ENCODE results near the gene OSBPL3.
"Not testable (repeated sequence)": the region's sequence is repeated elsewhere in the genome, so short reads cannot be mapped to it uniquely, and the experiment has no call there.

OSBPL3 gene

GRCh38 chr7:24907311-24907886, 72.6 kb downstream of the OSBPL3 start:
- Histone ChIP-seq H4K20me1 (ENCODE audit: low read depth, low read length) (0 out of 2 replicates have a peak, but pooled peaks cover 3% of the 10 kb centered on the region), H3K79me2 (ENCODE audit: insufficient read depth, low read length) (peaks cover 100% of the 10 kb centered on the region), H3K9me3 (ENCODE audit: insufficient read depth, low read length) (no peaks in the 10 kb centered on the region), H3K9me2 (replicated peaks; ENCODE audit: insufficient read depth, low read length) (no peaks in the 10 kb centered on the region), H3K9ac (ENCODE audit: low read length) (no peak overlapping the region), H3K4me2 (ENCODE audit: low read depth, low read length, poor library complexity, severe bottlenecking) (no peak overlapping the region), H3K27me3 (ENCODE audit: low read length) (no peaks in the 10 kb centered on the region), H3K4me3 (ENCODE audit: insufficient read depth, low read length, poor library complexity, severe bottlenecking) (no peak overlapping the region), H3K36me3 (ENCODE audit: low read length) (no peaks in the 10 kb centered on the region), H3F3A (ENCODE audit: insufficient read depth) (no peaks in the 10 kb centered on the region), H2AFZ (ENCODE audit: low read depth, low read length, severe bottlenecking) (no peak overlapping the region), H3K27ac (ENCODE audit: low read depth, low read length) (no peak overlapping the region)
- no peak for TF ChIP-seq EZH2phosphoT487 (conservative IDR thresholded peaks at IDR 0.05; ENCODE audit: low read length)
- TF ChIP-seq CTCF (IDR thresholded peaks at IDR 0.05; ENCODE audit: insufficient read depth, low read length, poor library complexity, severe bottlenecking): no peak

GRCh38 chr7:24905996-24906770, 73.8 kb downstream of the OSBPL3 start:
- Histone ChIP-seq H3K4me2 (ENCODE audit: low read depth, low read length, poor library complexity, severe bottlenecking) (no peak overlapping the region), H3K9ac (ENCODE audit: low read length) (no peak overlapping the region), H3K27ac (ENCODE audit: low read depth, low read length) (no peak overlapping the region), H3K4me3 (ENCODE audit: insufficient read depth, low read length, poor library complexity, severe bottlenecking) (no peak overlapping the region), H3K79me2 (ENCODE audit: insufficient read depth, low read length) (peaks cover 100% of the 10 kb centered on the region), H3K36me3 (ENCODE audit: low read length) (no peaks in the 10 kb centered on the region), H3K9me2 (replicated peaks; ENCODE audit: insufficient read depth, low read length) (no peaks in the 10 kb centered on the region), H2AFZ (ENCODE audit: low read depth, low read length, severe bottlenecking) (no peak overlapping the region), H4K20me1 (ENCODE audit: low read depth, low read length) (no peaks in the 10 kb centered on the region), H3K9me3 (ENCODE audit: insufficient read depth, low read length) (no peaks in the 10 kb centered on the region), H3F3A (ENCODE audit: insufficient read depth) (no peaks in the 10 kb centered on the region), H3K27me3 (ENCODE audit: low read length) (no peaks in the 10 kb centered on the region)
- no peak for TF ChIP-seq EZH2phosphoT487 (conservative IDR thresholded peaks at IDR 0.05; ENCODE audit: low read length)
- no peak for TF ChIP-seq CTCF (IDR thresholded peaks at IDR 0.05; ENCODE audit: insufficient read depth, low read length, poor library complexity, severe bottlenecking)

DNA sequence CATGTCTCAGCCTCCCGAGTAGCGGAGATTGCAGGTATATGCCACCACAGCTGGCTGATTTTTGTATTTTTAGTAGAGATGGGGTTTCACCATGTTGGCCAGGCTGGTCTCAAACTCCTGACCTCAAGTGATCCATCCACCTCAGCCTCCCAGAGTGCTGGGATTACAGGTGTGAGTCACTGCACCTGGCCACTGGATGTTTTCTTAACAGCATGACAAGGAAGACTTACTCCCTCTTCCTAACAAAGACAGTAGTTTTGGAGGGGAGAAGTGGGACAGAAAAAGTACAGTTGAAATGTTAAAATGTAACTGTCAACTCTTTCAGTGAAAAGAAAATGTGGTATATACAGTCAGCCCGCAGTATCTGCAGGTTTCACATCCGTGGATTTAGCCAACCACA, 76.0 kb downstream of the OSBPL3 start:
- Histone ChIP-seq H3F3A (ENCODE audit: insufficient read depth) (peaks cover 12% of the 10 kb centered on the region; the same call in 1 of the 2 replicates), H3K79me2 (ENCODE audit: insufficient read depth, low read length) (peaks cover 100% of the 10 kb centered on the region)
- not testable (repeated sequence) for H3K36me3 ChIP-seq (ENCODE audit: low read length); H3K4me3 ChIP-seq (ENCODE audit: insufficient read depth, low read length, poor library complexity, severe bottlenecking); H3K9ac ChIP-seq (ENCODE audit: low read length); H3K9me2 ChIP-seq (replicated peaks; ENCODE audit: insufficient read depth, low read length); H4K20me1 ChIP-seq (ENCODE audit: low read depth, low read length); H3K4me2 ChIP-seq (ENCODE audit: low read depth, low read length, poor library complexity, severe bottlenecking); H3K27me3 ChIP-seq (ENCODE audit: low read length); H2AFZ ChIP-seq (ENCODE audit: low read depth, low read length, severe bottlenecking); H3K27ac ChIP-seq (ENCODE audit: low read depth, low read length); H3K9me3 ChIP-seq (ENCODE audit: insufficient read depth, low read length)

GRCh38 chr7:24903559-24903958, 76.4 kb downstream of the OSBPL3 start:
- no peak overlapping the region for H2AFZ ChIP-seq (ENCODE audit: low read depth, low read length, severe bottlenecking)
- H3F3A ChIP-seq (ENCODE audit: insufficient read depth): peaks cover 16% of the 10 kb centered on the region; the same call in 1 of the 2 replicates
- H3K79me2 ChIP-seq (ENCODE audit: insufficient read depth, low read length): peaks cover 100% of the 10 kb centered on the region
- H3K9ac ChIP-seq (ENCODE audit: low read length): no peak overlapping the region
- no peaks in the 10 kb centered on the region for H3K9me3 ChIP-seq (ENCODE audit: insufficient read depth, low read length)
- no peak overlapping the region for H3K4me3 ChIP-seq (ENCODE audit: insufficient read depth, low read length, poor library complexity, severe bottlenecking)
- no peak overlapping the region for H3K4me2 ChIP-seq (ENCODE audit: low read depth, low read length, poor library complexity, severe bottlenecking)
- no peaks in the 10 kb centered on the region for H4K20me1 ChIP-seq (ENCODE audit: low read depth, low read length)
- no peak overlapping the region for H3K27ac ChIP-seq (ENCODE audit: low read depth, low read length)
- TF ChIP-seq EZH2phosphoT487 (conservative IDR thresholded peaks at IDR 0.05; ENCODE audit: low read length) (no peak), CTCF (IDR thresholded peaks at IDR 0.05; ENCODE audit: insufficient read depth, low read length, poor library complexity, severe bottlenecking) (no peak)
- no peaks in the 10 kb centered on the region for H3K9me2 ChIP-seq (replicated peaks; ENCODE audit: insufficient read depth, low read length)
- no peaks in the 10 kb centered on the region for H3K27me3 ChIP-seq (ENCODE audit: low read length)
- H3K36me3 ChIP-seq (ENCODE audit: low read length): no peaks in the 10 kb centered on the region
